H1 (cell line): ENCODE data around the gene TAPT1. TPM values are rescaled to one million over a fixed set of nuclear protein-coding genes. Genes with fewer than 3 reads are reported as not detected.

Experiments
- CTCF ChIA-PET: fragments of 300-600 bp; sonication (Branson Sonifier 250); formaldehyde crosslinking; loops from one replicate; lab custom pipeline; 2021; ENCODE audit not compliant: partially characterized antibody; lab: Charles Lee
- POLR2A ChIA-PET: fragments of 300-600 bp; sonication (Branson Sonifier 250); formaldehyde crosslinking; loops from one replicate; lab custom pipeline; 2021; ENCODE audit warnings: inconsistent platforms; ENCODE audit not compliant: partially characterized antibody; lab: Charles Lee
- DNase-seq, 2 experiments: peaks; one replicate each; pipeline versions ENCODE4 v3.0.0 to v3.0.0-alpha.2; 2010 to 2022; ENCODE audit warnings: low spot score in 2 of 2, low read depth in 1 of 2, mixed read lengths in 1 of 2
- FAIRE-seq: peaks from 2 replicates; lab custom pipeline; 2011; peaks lifted over from hg19 to GRCh38; lab: Jason Lieb, UNC
- H2AFZ ChIP-seq: 2 replicates; pipeline ENCODE4 v1.8.1; 2012; ENCODE audit warnings: low read length, inconsistent platforms
- H2AK5ac ChIP-seq: 2 replicates; pipeline ENCODE4 v1.6.1; 2013; ENCODE audit warnings: low read depth, low read length
- H2BK120ac ChIP-seq: replicated peaks from 2 replicates; pipeline ENCODE3; 2013; ENCODE audit warnings: low read depth, low read length, inconsistent platforms
- H2BK12ac ChIP-seq: 2 replicates; pipeline ENCODE4 v1.6.1; 2013; ENCODE audit warnings: low read depth, low read length
- H2BK15ac ChIP-seq: 2 replicates; pipeline ENCODE4 v1.6.1; 2013; ENCODE audit warnings: low read length
- H2BK20ac ChIP-seq: 2 replicates; pipeline ENCODE4 v1.6.1; 2013; ENCODE audit warnings: low read length
- H2BK5ac ChIP-seq: 2 replicates; pipeline ENCODE4 v1.6.1; 2013; ENCODE audit warnings: low read depth, low read length
- H3K14ac ChIP-seq: 2 replicates; pipeline ENCODE4 v1.6.1; 2013; ENCODE audit warnings: inconsistent platforms; ENCODE audit not compliant: insufficient read length
- H3K18ac ChIP-seq: 2 replicates; pipeline ENCODE4 v1.6.1; 2013; ENCODE audit warnings: low read length; ENCODE audit errors: extremely low read depth
- H3K23ac ChIP-seq: 2 replicates; pipeline ENCODE4 v1.6.1; 2013; ENCODE audit warnings: inconsistent platforms; ENCODE audit not compliant: insufficient read length
- H3K23me2 ChIP-seq: 2 replicates; pipeline ENCODE4 v1.6.1; 2013; ENCODE audit warnings: low read depth, low read length
- H3K27ac ChIP-seq: 2 replicates; pipeline ENCODE4 v1.6.1; 2011; ENCODE audit warnings: low read depth, low read length, inconsistent platforms
- H3K27me3 ChIP-seq, 4 experiments: replicated peaks in 1 of 4; 1 replicate in 1 of 4; 2 replicates in 3 of 4; pipeline versions ENCODE4 v1.6.1 to v1.8.1; 2011 to 2013; ENCODE audit warnings: low read length in 3 of 4, mild to moderate bottlenecking in 3 of 4, inconsistent platforms in 2 of 4, mixed read lengths in 2 of 4, moderate library complexity in 1 of 4; ENCODE audit not compliant: control insufficient read depth in 3 of 4, insufficient read depth in 3 of 4; ENCODE audit errors: extremely low read depth in 1 of 4
- H3K36me3 ChIP-seq, 4 experiments: 2 replicates each; pipeline versions ENCODE4 v1.6.1 to v1.8.1; 2011 to 2013; ENCODE audit warnings: mild to moderate bottlenecking in 4 of 4, low read length in 3 of 4, moderate library complexity in 2 of 4, control low read depth in 1 of 4, inconsistent platforms in 1 of 4; ENCODE audit not compliant: insufficient read depth in 4 of 4, control insufficient read depth in 2 of 4
- H3K4ac ChIP-seq: replicated peaks from 2 replicates; pipeline ENCODE3; 2013; ENCODE audit warnings: low read length, low read depth, mixed read lengths, inconsistent platforms; ENCODE audit not compliant: insufficient read length
- H3K4me1 ChIP-seq, 4 experiments: replicated peaks in 1 of 4; 1 replicate in 1 of 4; 2 replicates in 3 of 4; pipeline versions ENCODE4 v1.6.1 to v1.8.1; 2011 to 2013; ENCODE audit warnings: low read length in 3 of 4, inconsistent platforms in 2 of 4, mixed read lengths in 1 of 4; ENCODE audit not compliant: insufficient read depth in 4 of 4, control insufficient read depth in 3 of 4
- H3K4me2 ChIP-seq, 2 experiments: 2 replicates each; pipeline versions ENCODE4 v1.6.1 to v1.8.1; 2011 to 2013; ENCODE audit warnings: low read depth in 2 of 2, low read length in 2 of 2, control low read depth in 1 of 2, inconsistent platforms in 1 of 2, mild to moderate bottlenecking in 1 of 2; ENCODE audit not compliant: insufficient read depth in 1 of 2
- H3K4me3 ChIP-seq, 4 experiments: fragments of 200-600, 300-600 bp in 1 of 4; sonication (generic), shearing (Covaris generic), sonication (Bioruptor Twin) in 1 of 4; 2 replicates each; pipeline versions ENCODE4 v1.5.1 to v1.8.1; 2011 to 2016; ENCODE audit warnings: low read length in 4 of 4, low read depth in 3 of 4, control low read depth in 2 of 4, inconsistent platforms in 2 of 4, mild to moderate bottlenecking in 2 of 4, mixed read lengths in 1 of 4, moderate library complexity in 1 of 4; ENCODE audit not compliant: insufficient read depth in 2 of 4; ENCODE audit errors: extremely low read depth in 1 of 4
- H3K56ac ChIP-seq: replicated peaks from 2 replicates; pipeline ENCODE3; 2013; ENCODE audit warnings: low read depth, mild to moderate bottlenecking, mixed read lengths, low read length, inconsistent platforms; ENCODE audit not compliant: insufficient read length
- H3K79me1 ChIP-seq: 2 replicates; pipeline ENCODE4 v1.6.1; 2013; ENCODE audit warnings: low read depth, low read length, control low read depth
- H3K79me2 ChIP-seq, 2 experiments: 2 replicates each; pipeline versions ENCODE4 v1.6.1 to v1.8.1; 2012 to 2013; ENCODE audit warnings: low read length in 2 of 2, mild to moderate bottlenecking in 2 of 2, inconsistent platforms in 1 of 2; ENCODE audit not compliant: insufficient read depth in 2 of 2, control insufficient read depth in 1 of 2
- H3K9ac ChIP-seq, 4 experiments: replicated peaks in 1 of 4; 1 replicate in 1 of 4; 2 replicates in 3 of 4; pipeline versions ENCODE4 v1.6.1 to v1.8.1; 2011 to 2013; ENCODE audit warnings: low read depth in 3 of 4, low read length in 3 of 4, control low read depth in 2 of 4, mild to moderate bottlenecking in 2 of 4, moderate library complexity in 2 of 4, inconsistent platforms in 1 of 4; ENCODE audit errors: extremely low read depth in 1 of 4
- H3K9me3 ChIP-seq, 2 experiments: 2 replicates each; pipeline versions ENCODE4 v1.6.1 to v1.8.1; 2012 to 2013; ENCODE audit warnings: mild to moderate bottlenecking in 2 of 2, moderate library complexity in 2 of 2, control low read depth in 1 of 2, inconsistent platforms in 1 of 2, low read depth in 1 of 2, low read length in 1 of 2, mixed read lengths in 1 of 2; ENCODE audit not compliant: insufficient read depth in 2 of 2
- H4K20me1 ChIP-seq, 2 experiments: replicated peaks in 1 of 2; 2 replicates each; pipeline versions ENCODE3 to v1.8.1; 2011 to 2013; ENCODE audit warnings: inconsistent platforms in 2 of 2, low read length in 2 of 2, mild to moderate bottlenecking in 1 of 2; ENCODE audit not compliant: insufficient read depth in 2 of 2, control insufficient read depth in 1 of 2
- H4K5ac ChIP-seq: 2 replicates; pipeline ENCODE4 v1.6.1; 2013; ENCODE audit warnings: low read length, low read depth, mixed read lengths, inconsistent platforms; ENCODE audit not compliant: insufficient read length
- H4K8ac ChIP-seq: 2 replicates; pipeline ENCODE4 v1.8.0; 2013; ENCODE audit warnings: mild to moderate bottlenecking, moderate library complexity, low read length, inconsistent platforms; ENCODE audit not compliant: insufficient read depth; ENCODE audit errors: extremely low read depth
- H4K91ac ChIP-seq: replicated peaks from 2 replicates; pipeline ENCODE3; 2013; ENCODE audit warnings: low read length, mixed read lengths, inconsistent platforms; ENCODE audit not compliant: insufficient read length
- EZH2 ChIP-seq: fragments of 200-600 bp; sonication (generic); IDR thresholded peaks from 2 replicates; pipeline ENCODE4 v1.7.1; 2012; ENCODE audit warnings: low read depth, mild to moderate bottlenecking, moderate library complexity, low read length, inconsistent platforms; ENCODE audit not compliant: severe bottlenecking
- GTF2F1 ChIP-seq: IDR thresholded peaks from 2 replicates; pipeline ENCODE4 v1.6.1; 2012; ENCODE audit warnings: low read depth, low read length, improper control_type of control experiment, borderline replicate concordance
- HDAC2 ChIP-seq, 2 experiments: fragments of 300-600 bp in 1 of 2; sonication (generic) in 1 of 2; IDR thresholded peaks; 2 replicates each; pipeline ENCODE4 v1.6.1; 2011 to 2012; ENCODE audit warnings: low read depth in 2 of 2, low read length in 2 of 2, mild to moderate bottlenecking in 2 of 2, moderate library complexity in 2 of 2, borderline replicate concordance in 1 of 2, inconsistent platforms in 1 of 2
- JUN ChIP-seq: IDR thresholded peaks from 2 replicates; pipeline ENCODE4 v1.6.1; 2011; ENCODE audit warnings: low read depth, mild to moderate bottlenecking, improper control_type of control experiment, low read length
- KDM5A ChIP-seq: fragments of 200-600 bp; IDR thresholded peaks from 2 replicates; pipeline ENCODE4 v1.7.1; 2012; ENCODE audit warnings: mild to moderate bottlenecking, low read length, inconsistent platforms, mixed read lengths
- RAD21 ChIP-seq, 2 experiments: IDR thresholded peaks in 1 of 2; conservative IDR thresholded peaks in 1 of 2; 2 replicates each; pipeline ENCODE4 v1.6.1; 2011; ENCODE audit warnings: low read depth in 2 of 2, low read length in 2 of 2, improper control_type of control experiment in 1 of 2, inconsistent platforms in 1 of 2, mild to moderate bottlenecking in 1 of 2, moderate library complexity in 1 of 2
- RNF2 ChIP-seq: fragments of 200-900, 300-1000 bp; sonication (generic); IDR thresholded peaks from 2 replicates; pipeline ENCODE4 v1.7.1; 2016; ENCODE audit warnings: borderline replicate concordance, low read depth, mild to moderate bottlenecking, antibody characterized with exemption, low read length; ENCODE audit not compliant: poor library complexity, severe bottlenecking; ENCODE audit errors: missing control alignments
- SUZ12 ChIP-seq: fragments of 200-600 bp; sonication (generic); IDR thresholded peaks from 2 replicates; pipeline ENCODE4 v1.6.1; 2012; ENCODE audit warnings: mild to moderate bottlenecking, inconsistent platforms, low read length, moderate library complexity, mixed read lengths
- WGBS, 2 experiments: shearing (Covaris generic) in 1 of 2; methylation state at CpG; one replicate each; pipeline versions ENCODE4 v1.1.6 to v1.1.7; 2013 to 2015; ENCODE audit warnings: low lambda C conversion rate in 2 of 2, mixed read lengths in 2 of 2, inconsistent platforms in 1 of 2, low coverage in 1 of 2, missing lambda C conversion rate in 1 of 2; ENCODE audit not compliant: insufficient replicate concordance in 2 of 2, insufficient coverage in 1 of 2, insufficient read length in 1 of 2; ENCODE audit errors: extremely low coverage in 1 of 2, missing lambda C conversion rate in 1 of 2; 5-methylcytosine and 5-hydroxymethylcytosine counted together
- polyA plus RNA-seq, 7 experiments: library from polyadenylated mRNA; depleted of rRNA in 3 of 7; stranded (reverse) in 5 of 7; unstranded in 2 of 7; fragments of >200 nt in 5 of 7; fragments of 200-250 nt in 2 of 7; gene quantifications; 1 replicate in 5 of 7; 2 replicates in 1 of 7; 4 replicates in 1 of 7; pipeline versions ENCODE4 v1.2.1 to v1.2.3, GENCODE V29; 2011 to 2013; ENCODE audit warnings: missing spikeins in 2 of 7, mixed read lengths in 2 of 7
- total RNA-seq: library from RNA; stranded (reverse); fragmentation: NEBNext Ultra II Directional; extraction: Animal tissue kit (Norgen Biotek cat#: 25700); gene quantifications from 2 replicates; pipeline ENCODE4 v1.2.1, GENCODE V29; 2021
- TF ChIP-seq, protein P1 (sequence below), 3 experiments: IDR thresholded peaks; 1 replicate in 2 of 3; 2 replicates in 1 of 3; pipeline versions ENCODE4 v1.5.1 to v1.6.1; 2011; ENCODE audit warnings: low read length in 3 of 3, mild to moderate bottlenecking in 3 of 3, inconsistent platforms in 2 of 3, low read depth in 1 of 3, moderate library complexity in 1 of 3; ENCODE audit not compliant: insufficient read depth in 1 of 3; ENCODE audit errors: control extremely low read depth in 1 of 3

The TAPT1 gene
- total and polyA plus RNA-seq, 2 of the 8 experiments (the other 6 are each of a cell fraction or from before 2014, with no cell fraction given): 4.2 to 15.3 TPM

DNA sequence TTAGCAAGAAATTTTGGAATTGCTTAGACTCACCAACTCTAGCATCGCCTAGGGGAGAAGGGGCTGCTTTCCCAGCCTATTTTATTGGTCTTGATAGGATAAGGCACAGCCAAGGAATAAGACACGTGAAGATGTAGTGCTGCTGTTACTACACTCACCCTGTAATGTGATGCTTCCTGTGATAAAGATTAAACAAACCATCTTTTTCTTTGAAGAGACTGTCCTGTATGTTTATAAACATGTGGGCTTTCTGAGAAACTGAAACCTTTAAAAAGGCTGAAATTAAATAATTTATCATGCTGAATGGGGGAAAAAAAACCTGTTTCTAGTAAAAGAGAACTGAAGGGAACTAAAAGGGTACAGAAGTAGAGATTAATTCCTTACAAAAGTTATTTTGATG lies 13.2 kb downstream of the TAPT1 start:
- Histone ChIP-seq H3K56ac (no peak overlapping the region), H2BK5ac (no peak overlapping the region), H4K8ac (no peak overlapping the region), H3K4me2 (no peak overlapping the region), H2AK5ac (no peak overlapping the region), H3K18ac (no peak overlapping the region), H3K36me3 (no peaks in the 10 kb centered on the region; a peak in 1 of 8 replicates), H2BK20ac (no peak overlapping the region), H4K91ac (no peak overlapping the region), H3K23ac (no peak overlapping the region), H3K23me2 (no peaks in the 10 kb centered on the region), H3K27me3 (no peaks in the 10 kb centered on the region), H2BK12ac (no peak overlapping the region), H4K5ac (no peak overlapping the region), H3K9ac (no peak overlapping the region), H3K27ac (no peak overlapping the region), H3K4me1 (peaks cover 0 to 3% (median 0%) of the 10 kb centered on the region in 4 experiments; a peak in 1 of 7 replicates), H4K20me1 (peaks cover 0 to 2% of the 10 kb centered on the region in 2 experiments), H3K4ac (no peak overlapping the region), H3K9me3 (no peaks in the 10 kb centered on the region), H3K79me1 (no peaks in the 10 kb centered on the region), H3K79me2 (peaks cover 0 to 6% of the 10 kb centered on the region in 2 experiments; a peak in 1 of 4 replicates), H3K14ac (no peak overlapping the region), H2AFZ (no peak overlapping the region), H3K4me3 (no peak overlapping the region), H2BK15ac (no peak overlapping the region), H2BK120ac (no peak overlapping the region)
- 89% methylated on average over 2 of the region's 2 CpGs; no CpG with 5 or more reads in 1 of the 2 experiments for WGBS, 2 experiments
- DNase-seq (no peak), FAIRE-seq (no peak)
- POLR2A ChIA-PET: interaction anchor here (0.7 kb wide), 1 partner anchor 14 kb away, joined by 4 read pairs; no protein-coding TSS in a partner anchor
- CTCF ChIA-PET: interaction anchor here (0.7 to 2.1 kb wide), 4 partner anchors 7 to 827 kb away, joined by 3 to 20 read pairs (median 3); no protein-coding TSS in a partner anchor
- no peak for TF ChIP-seq HDAC2 (IDR thresholded peaks at IDR 0.05; ENCODE audit: borderline replicate concordance in 1 of 2, low read depth in 2 of 2, low read length in 2 of 2)
- no peak for TF ChIP-seq GTF2F1
- TF ChIP-seq SUZ12: no peak
- TF ChIP-seq JUN: no peak
- no peak for TF ChIP-seq RAD21 (IDR thresholded peaks at IDR 0.05 in 1 of 2, conservative IDR thresholded peaks at IDR 0.05 in 1 of 2; ENCODE audit: low read depth in 2 of 2, low read length in 2 of 2)
- TF ChIP-seq RNF2: no peak
- no peak for TF ChIP-seq EZH2
- TF ChIP-seq, protein P1, sequence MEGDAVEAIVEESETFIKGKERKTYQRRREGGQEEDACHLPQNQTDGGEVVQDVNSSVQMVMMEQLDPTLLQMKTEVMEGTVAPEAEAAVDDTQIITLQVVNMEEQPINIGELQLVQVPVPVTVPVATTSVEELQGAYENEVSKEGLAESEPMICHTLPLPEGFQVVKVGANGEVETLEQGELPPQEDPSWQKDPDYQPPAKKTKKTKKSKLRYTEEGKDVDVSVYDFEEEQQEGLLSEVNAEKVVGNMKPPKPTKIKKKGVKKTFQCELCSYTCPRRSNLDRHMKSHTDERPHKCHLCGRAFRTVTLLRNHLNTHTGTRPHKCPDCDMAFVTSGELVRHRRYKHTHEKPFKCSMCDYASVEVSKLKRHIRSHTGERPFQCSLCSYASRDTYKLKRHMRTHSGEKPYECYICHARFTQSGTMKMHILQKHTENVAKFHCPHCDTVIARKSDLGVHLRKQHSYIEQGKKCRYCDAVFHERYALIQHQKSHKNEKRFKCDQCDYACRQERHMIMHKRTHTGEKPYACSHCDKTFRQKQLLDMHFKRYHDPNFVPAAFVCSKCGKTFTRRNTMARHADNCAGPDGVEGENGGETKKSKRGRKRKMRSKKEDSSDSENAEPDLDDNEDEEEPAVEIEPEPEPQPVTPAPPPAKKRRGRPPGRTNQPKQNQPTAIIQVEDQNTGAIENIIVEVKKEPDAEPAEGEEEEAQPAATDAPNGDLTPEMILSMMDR (IDR thresholded peaks at IDR 0.05; ENCODE audit: control extremely low read depth in 1 of 3, insufficient read depth in 1 of 3, low read depth in 1 of 3, low read length in 3 of 3): no peak
- no peak for TF ChIP-seq KDM5A
